ENCODE measurements around the gene ANAPC10.
A peak's percentile ranks its signal among the peaks of the same experiment; 100 is the strongest.
"Not testable (repeated sequence)": the region's sequence is repeated elsewhere in the genome, so short reads cannot be mapped to it uniquely, and the experiment has no call there.

Gene ANAPC10

GRCh38 chr4:145000656-145001055 is 97.3 kb downstream of the ANAPC10 start:
- not testable (repeated sequence) for DNase-seq

- no peak for DNase-seq
These were observed 108.7 kb downstream of the ANAPC10 start for GRCh38 chr4:144989306-144989705.

GRCh38 chr4:144985531-144985930 is 112.5 kb downstream of the ANAPC10 start:
- no peak for DNase-seq

- DNase-seq: no peak
These were observed 113.0 kb downstream of the ANAPC10 start for GRCh38 chr4:144985014-144985413.

- DNase-seq: no peak
These were observed 113.8 kb downstream of the ANAPC10 start for GRCh38 chr4:144984241-144984640.

GRCh38 chr4:144975718-144976117 is 122.3 kb downstream of the ANAPC10 start:
- no peak for DNase-seq

GRCh38 chr4:144970597-144970996 is 127.4 kb downstream of the ANAPC10 start:
- DNase-seq: no peak

- no peak for DNase-seq
These were observed 128.2 kb downstream of the ANAPC10 start for GRCh38 chr4:144969821-144970220.

- peak; percentile 2 for DNase-seq
These were observed 129.4 kb downstream of the ANAPC10 start for GRCh38 chr4:144968606-144969005.

- DNase-seq: no peak
These were observed 130.8 kb downstream of the ANAPC10 start for GRCh38 chr4:144967161-144967560.

GRCh38 chr4:144962300-144962699 is 135.7 kb downstream of the ANAPC10 start:
- no peak for DNase-seq

GRCh38 chr4:144955104-144955503 is 142.9 kb downstream of the ANAPC10 start:
- DNase-seq: peak; percentile 86

- peak; percentile 36 for DNase-seq
These were observed 143.8 kb downstream of the ANAPC10 start for GRCh38 chr4:144954230-144954629.

GRCh38 chr4:144948421-144948820 is 149.6 kb downstream of the ANAPC10 start:
- peak; percentile 28 for DNase-seq

GRCh38 chr4:144948009-144948408 is 150.0 kb downstream of the ANAPC10 start:
- peak; percentile 81 for DNase-seq
